Measurements from ENCODE around the gene TOR4A.
"Not testable (repeated sequence)": the region's sequence is repeated elsewhere in the genome, so short reads cannot be mapped to it uniquely, and the experiment has no call there.

Gene TOR4A

GRCh38 chr9:137239541-137240200 is 37.9 kb upstream of the TOR4A start:
- DNase-seq: not testable (repeated sequence)

GRCh38 chr9:137240318-137240840 is 37.1 kb upstream of the TOR4A start:
- DNase-seq: peak; percentile 59

- DNase-seq: peak; percentile 93
These were observed 36.6 kb upstream of the TOR4A start, which contains the start of gene TUBB4B for GRCh38 chr9:137240841-137241489. Gene TUBB4B, plus strand, starts transcription at chr9:137241287. Its CDS starts 74 bp downstream, at chr9:137241361.

GRCh38 chr9:137241490-137242268 is 35.8 kb upstream of the TOR4A start:
- DNase-seq: peak; percentile 64

GRCh38 chr9:137242269-137243203 is 35.0 kb upstream of the TOR4A start:
- no peak for DNase-seq

- DNase-seq: not testable (repeated sequence)
These were observed 34.3 kb upstream of the TOR4A start for GRCh38 chr9:137243266-137243625.

- DNase-seq: no peak
These were observed 33.7 kb upstream of the TOR4A start for GRCh38 chr9:137243626-137244485.

- no peak for DNase-seq
These were observed 32.8 kb upstream of the TOR4A start for GRCh38 chr9:137244486-137245449.

GRCh38 chr9:137245450-137246421 is 31.8 kb upstream of the TOR4A start:
- DNase-seq: no peak

- DNase-seq: no peak
These were observed 30.2 kb upstream of the TOR4A start for GRCh38 chr9:137247135-137247915.

- DNase-seq: no peak
These were observed 29.7 kb upstream of the TOR4A start for GRCh38 chr9:137247916-137248175.

GRCh38 chr9:137250329-137251193 is 27.0 kb upstream of the TOR4A start:
- DNase-seq: no peak

- no peak for DNase-seq
These were observed 26.4 kb upstream of the TOR4A start, which contains the start of gene STPG3 for GRCh38 chr9:137251194-137251461. Gene STPG3, plus strand, starts transcription at chr9:137251286. Its CDS starts 1 bp downstream, at chr9:137251287.

- DNase-seq: no peak
These were observed 25.8 kb upstream of the TOR4A start for GRCh38 chr9:137251490-137252268.

GRCh38 chr9:137252555-137253506 is 24.7 kb upstream of the TOR4A start:
- no peak for DNase-seq
